Gastroesophageal sphincter (tissue), 3 donors: ENCODE data around the gene ARMH3.

Experiments
- CTCF ChIP-seq, 4 experiments: fragments of 200-600 bp in 2 of 4; fragments of 450-650 bp in 2 of 4; sonication (generic) in 1 of 4; IDR thresholded peaks; one replicate each; pipeline ENCODE4 v1.5.1; 2017 to 2019; ENCODE audit warnings: antibody characterized with exemption in 4 of 4, mild to moderate bottlenecking in 2 of 4, moderate library complexity in 2 of 4
- EP300 ChIP-seq: sonication (generic); formaldehyde crosslinking; IDR thresholded peaks from one replicate; pipeline ENCODE4 v1.6.1; 2017; ENCODE audit warnings: antibody characterized with exemption, mild to moderate bottlenecking
- POLR2A ChIP-seq, 2 donors: fragments of 450-650 bp; IDR thresholded peaks; one replicate each; pipeline ENCODE4 v1.6.1; 2017; ENCODE audit warnings: antibody characterized with exemption in 2 of 2, mild to moderate bottlenecking in 2 of 2, moderate library complexity in 1 of 2

- no peak for TF ChIP-seq CTCF (IDR thresholded peaks at IDR 0.05)
- TF ChIP-seq POLR2A (IDR thresholded peaks at IDR 0.05), result no peak
- no peak for TF ChIP-seq EP300
Measured at GRCh38 chr10:102102421-102102820, 46.4 kb upstream of the ARMH3 start.
